ENCODE data around the gene CER1.
"Not testable (repeated sequence)": the region's sequence is repeated elsewhere in the genome, so short reads cannot be mapped to it uniquely, and the experiment has no call there.

Gene CER1

DNA sequence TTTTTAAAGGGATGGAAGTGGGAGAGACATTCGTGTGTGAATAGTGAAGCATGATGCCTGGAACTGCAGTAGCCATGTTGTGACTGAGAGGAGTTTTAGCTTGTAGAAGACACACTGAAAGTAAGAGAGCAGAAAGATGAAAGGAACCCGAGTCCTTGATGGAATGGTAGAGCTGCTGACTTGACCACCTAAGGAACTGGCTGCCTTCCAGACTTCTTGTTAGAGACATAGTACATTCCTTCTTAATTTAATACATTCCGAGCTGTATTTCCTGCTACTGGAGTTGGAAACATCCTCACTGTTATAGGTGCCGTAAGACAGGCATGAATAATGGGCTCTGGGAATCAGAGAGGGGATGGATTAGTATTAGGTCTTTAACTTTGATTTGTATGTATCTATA, 7.4 kb downstream of the CER1 start:
- no peak for DNase-seq (ENCODE audit: low spot score)

GRCh38 chr9:14713187-14713767, 9.3 kb downstream of the CER1 start:
- no peak for DNase-seq (ENCODE audit: low spot score)

GRCh38 chr9:14710804-14711203, 11.7 kb downstream of the CER1 start:
- DNase-seq (ENCODE audit: low spot score), result no peak

GRCh38 chr9:14706530-14707140, 15.9 kb downstream of the CER1 start:
- no peak for DNase-seq (ENCODE audit: low spot score)

DNA sequence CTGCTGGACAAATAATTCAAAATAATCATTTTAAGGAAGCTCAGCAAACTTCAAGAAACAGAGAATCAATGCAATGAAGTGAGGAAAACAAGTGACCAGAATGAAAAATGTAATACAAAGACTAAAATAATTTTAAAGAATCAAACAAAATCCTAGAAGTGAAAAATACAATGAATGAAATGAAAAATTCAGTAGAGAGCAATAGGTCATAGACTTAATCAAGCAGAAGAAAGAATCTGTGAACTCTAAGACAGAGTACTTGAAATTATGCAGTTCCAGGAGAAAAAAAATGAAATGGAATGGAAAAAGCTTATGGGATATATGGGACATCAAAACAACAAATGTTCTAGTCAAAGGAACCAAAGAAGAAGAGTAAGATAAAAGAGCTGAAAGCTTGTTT, 17.5 kb downstream of the CER1 start:
- DNase-seq (ENCODE audit: low spot score), result no peak

GRCh38 chr9:14704281-14704680, 18.3 kb downstream of the CER1 start:
- DNase-seq (ENCODE audit: low spot score), result no peak

- no peak for DNase-seq (ENCODE audit: low spot score)
Observed at GRCh38 chr9:14702200-14702720, 20.3 kb downstream of the CER1 start.

GRCh38 chr9:14693251-14693861, 29.2 kb downstream of the CER1 start, which contains the start of gene ZDHHC21:
ZDHHC21 (minus strand) TSS chr9:14693432; CDS start chr9:14674340, 19,092 bp downstream.
- peak; percentile 42 for DNase-seq (ENCODE audit: low spot score)

DNA sequence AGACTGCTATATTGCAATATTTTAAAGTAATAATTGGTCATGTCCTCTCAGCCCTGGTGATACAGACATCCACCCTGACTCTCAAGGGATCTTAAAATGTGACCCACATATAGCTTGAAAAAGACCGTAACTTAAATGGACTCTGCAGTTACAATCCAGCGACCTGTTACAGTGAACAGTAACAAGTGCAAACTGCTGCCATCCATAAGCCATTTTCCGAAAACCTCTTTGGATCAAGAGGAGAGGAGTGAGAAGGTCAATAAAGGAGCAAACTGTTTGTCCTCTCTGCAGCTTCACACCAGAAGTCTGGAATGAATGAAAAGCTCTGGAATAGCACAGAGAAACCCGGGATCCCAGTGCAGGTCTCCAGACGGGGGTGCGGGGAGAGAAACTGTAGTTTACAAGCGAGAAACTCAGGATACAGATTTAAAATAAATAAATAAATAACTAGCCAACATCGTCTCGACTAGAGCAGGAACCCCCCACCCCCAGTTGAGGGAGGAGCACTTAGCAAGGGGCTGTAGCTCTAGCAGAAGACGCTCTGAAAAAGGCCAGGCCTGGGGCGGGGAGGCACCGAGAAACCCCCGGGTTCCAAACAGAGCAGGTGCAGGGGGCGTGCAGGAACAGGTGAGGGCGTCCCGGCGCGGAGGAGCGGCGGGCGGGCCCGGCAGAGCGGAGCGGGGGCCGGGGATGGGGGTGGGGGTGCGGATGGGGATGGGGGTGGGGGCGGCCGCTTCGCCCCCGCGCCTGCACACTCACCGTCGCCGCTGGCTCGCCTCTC, 29.9 kb downstream of the CER1 start:
- DNase-seq (ENCODE audit: low spot score), result no peak

DNA sequence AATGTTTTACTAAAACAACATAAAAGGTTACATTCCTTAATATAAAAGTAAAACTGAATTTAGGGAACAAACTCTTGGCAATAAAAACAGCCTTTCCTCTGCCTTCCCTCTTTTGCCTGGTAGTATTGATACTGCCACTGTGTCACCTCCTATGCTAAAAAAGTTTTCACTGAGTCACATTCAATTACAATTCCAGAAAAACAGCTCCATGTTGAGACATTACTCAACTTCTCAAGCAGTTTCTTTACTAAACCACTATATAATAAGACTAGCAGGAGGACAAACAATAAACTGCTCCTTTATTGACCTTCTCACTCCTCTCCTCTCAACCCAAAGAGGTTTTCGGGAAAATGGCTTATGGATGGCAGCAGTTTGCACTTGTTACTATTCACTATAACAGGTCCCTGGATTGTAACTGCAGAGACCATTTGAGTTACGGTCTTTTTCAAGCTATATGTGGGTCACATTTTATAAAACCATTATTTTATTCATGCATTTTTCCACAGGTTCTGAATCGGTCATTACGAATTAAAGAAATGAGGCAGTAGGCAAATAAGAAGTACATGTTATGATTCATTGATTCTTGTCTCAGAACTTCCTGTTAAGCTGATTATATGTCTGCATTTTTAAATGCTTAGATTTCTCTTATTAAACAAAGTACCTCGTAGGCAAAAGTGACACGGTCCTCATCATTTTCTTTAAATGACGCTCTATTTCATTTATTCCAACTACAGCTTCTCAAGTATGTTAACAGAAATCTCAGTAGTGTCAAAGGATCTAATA, 31.4 kb downstream of the CER1 start:
- DNase-seq (ENCODE audit: low spot score), result no peak

GRCh38 chr9:14687042-14687719, 35.4 kb downstream of the CER1 start:
- no peak for DNase-seq (ENCODE audit: low spot score)

- no peak for DNase-seq (ENCODE audit: low spot score)
Observed at GRCh38 chr9:14686168-14686567, 36.4 kb downstream of the CER1 start.

- not testable (repeated sequence) for DNase-seq (ENCODE audit: low spot score)
Observed at GRCh38 chr9:14682616-14683015, 39.9 kb downstream of the CER1 start.

- DNase-seq (ENCODE audit: low spot score), result no peak
Observed at GRCh38 chr9:14678776-14679175, 43.8 kb downstream of the CER1 start.

DNA sequence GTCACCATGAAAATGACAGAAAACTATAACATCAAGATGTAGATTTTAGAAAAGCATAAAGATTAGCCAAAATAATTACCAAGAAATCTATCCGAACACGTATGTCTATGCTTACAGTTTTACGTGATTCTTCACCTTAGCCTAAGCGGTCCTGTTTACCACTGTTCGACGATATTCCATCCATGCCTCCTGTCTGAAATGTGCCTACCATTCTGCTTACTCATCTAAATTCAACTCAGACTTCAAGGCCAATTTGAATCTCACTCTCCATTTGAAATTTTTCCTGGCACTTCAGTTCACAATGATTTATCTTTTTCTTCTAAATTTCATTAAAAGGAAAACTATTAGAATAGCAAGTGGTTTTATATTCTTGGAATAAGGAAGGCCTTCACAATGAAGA, 44.7 kb downstream of the CER1 start:
- no peak for DNase-seq (ENCODE audit: low spot score)

- no peak for DNase-seq (ENCODE audit: low spot score)
Observed at GRCh38 chr9:14677396-14677795, 45.1 kb downstream of the CER1 start.

DNA sequence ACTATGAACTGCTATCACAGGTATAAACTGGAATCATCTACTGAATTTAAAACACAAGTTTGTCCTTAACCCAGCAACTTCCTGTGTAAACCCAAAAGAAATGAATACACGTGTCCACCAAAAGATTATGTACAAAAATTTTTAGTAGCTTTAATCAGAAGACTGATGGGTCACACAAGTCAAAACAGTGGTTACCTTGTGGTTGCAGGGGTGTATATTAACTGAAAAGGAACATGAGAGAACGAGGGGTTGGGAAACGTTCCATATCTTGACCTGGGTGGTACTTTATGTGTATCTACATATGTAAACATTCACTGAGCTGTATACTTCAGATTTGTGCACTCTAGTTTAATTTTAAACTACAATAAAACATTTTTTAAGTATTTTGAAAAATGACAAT, 47.9 kb downstream of the CER1 start:
- DNase-seq (ENCODE audit: low spot score), result no peak

- no peak for DNase-seq (ENCODE audit: low spot score)
Observed at GRCh38 chr9:14671377-14671776, 51.2 kb downstream of the CER1 start.

- DNase-seq (ENCODE audit: low spot score), result no peak
Observed at GRCh38 chr9:14670718-14671117, 51.8 kb downstream of the CER1 start.

All from CD4-positive, alpha-beta T cell treated with Interleukin-6 at 100 ng/mL for 8 hours (primary cell).